Lower leg skin (tissue), 3 donors: ENCODE data around the gene TMEM37.

Experiments
- CTCF ChIP-seq, 3 donors: fragments of 450-650 bp; IDR thresholded peaks; one replicate each; pipeline ENCODE4 v1.5.1; 2016; ENCODE audit warnings: antibody characterized with exemption in 3 of 3, mild to moderate bottlenecking in 3 of 3, moderate library complexity in 2 of 3
- POLR2A ChIP-seq, 2 donors: fragments of 450-650 bp; IDR thresholded peaks; one replicate each; pipeline ENCODE4 v1.6.1; 2016 to 2017; ENCODE audit warnings: antibody characterized with exemption in 2 of 2, mild to moderate bottlenecking in 1 of 2, moderate library complexity in 1 of 2

DNA sequence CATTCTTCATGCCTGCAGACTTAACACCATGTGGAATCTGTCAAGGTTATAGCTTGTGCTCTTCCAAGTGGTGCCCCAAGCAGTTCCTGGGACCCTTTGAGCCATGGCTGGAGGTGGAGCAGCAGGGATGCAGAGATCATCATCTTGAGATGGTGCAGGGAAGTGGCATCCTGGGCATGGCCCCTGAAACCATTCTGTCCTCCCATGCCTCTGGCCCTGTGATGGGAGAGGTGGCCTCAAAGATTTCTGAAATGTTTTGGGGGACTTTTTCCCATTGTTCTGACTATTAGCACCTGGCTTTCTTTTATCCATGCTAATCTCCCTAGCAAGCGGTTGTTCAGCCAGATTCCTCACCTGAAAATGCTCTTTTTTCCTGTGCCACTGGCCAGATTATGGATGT is 10.3 kb upstream of the TMEM37 start:
- no peak for TF ChIP-seq CTCF (IDR thresholded peaks at IDR 0.05)
- no peak for TF ChIP-seq POLR2A (IDR thresholded peaks at IDR 0.05)
